ENCODE data around the gene MYO18A. TPM values are rescaled to one million over a fixed set of nuclear protein-coding genes. Genes with fewer than 3 reads are reported as not detected.

Gene MYO18A
- total and polyA plus RNA-seq, 10 of the 15 experiments (the other 5 are each of a cell fraction or from before 2014, with no cell fraction given), result 2.9 to 66.0 (median 24.5) TPM

DNA sequence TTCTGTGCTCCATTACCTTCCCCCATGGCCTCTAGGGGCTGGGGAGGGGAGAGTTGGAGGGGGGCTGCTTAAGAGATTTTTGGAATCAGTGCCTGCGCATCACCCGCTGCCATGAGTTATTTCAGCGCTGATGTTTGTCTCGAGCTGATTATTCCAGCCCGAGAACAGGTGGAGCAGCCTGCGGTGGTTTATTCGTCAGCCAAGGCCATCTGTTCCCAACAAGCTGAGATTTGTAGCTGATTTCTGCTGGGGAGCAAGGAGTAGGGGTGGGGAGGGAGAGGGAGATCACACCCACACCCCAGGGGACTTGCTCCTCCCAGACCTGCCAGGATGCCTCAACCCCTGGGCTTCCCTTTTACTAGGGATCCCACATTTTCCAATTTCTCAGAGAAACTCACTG is 114.2 kb downstream of the MYO18A start:
- in situ Hi-C loops (cut with MboI) (no loop called here), intact Hi-C loops (cut with micrococcal nuclease; ENCODE audit: unreplicated experiment) (no loop called here)
- Histone ChIP-seq H4K20me1 (ENCODE audit: control insufficient read depth, insufficient read depth) (no peaks in the 10 kb centered on the region), H2AFZ (ENCODE audit: control insufficient read depth, low read depth, low read length) (no peak overlapping the region), H3K4me1 (ENCODE audit: control insufficient read depth, insufficient read depth, low read length) (no peaks in the 10 kb centered on the region), H3K4me2 (ENCODE audit: control insufficient read depth, insufficient read depth) (no peak overlapping the region), H3K4me3 (no peak overlapping the region), H3K27ac (ENCODE audit: control insufficient read depth, insufficient read depth) (no peak overlapping the region), H3K9me3 (replicated peaks; ENCODE audit: control insufficient read depth, insufficient read depth, low read length) (no peaks in the 10 kb centered on the region), H3K27me3 (replicated peaks in 1 of 2; ENCODE audit: control insufficient read depth in 2 of 2, insufficient read depth in 2 of 2, low read length in 1 of 2) (no peaks in the 10 kb centered on the region), H3K9ac (ENCODE audit: control insufficient read depth, insufficient read depth, low read length) (no peak overlapping the region), H3K79me2 (ENCODE audit: control insufficient read depth, insufficient read depth, low read length) (no peaks in the 10 kb centered on the region), H3K36me3 (ENCODE audit: control insufficient read depth in 2 of 2, insufficient read depth in 2 of 2, low read length in 1 of 2) (no peaks in the 10 kb centered on the region)
- ChIA-PET CTCF (interaction anchor here (1.0 kb wide), 1 partner anchor 100 kb away, joined by 3 read pairs; no protein-coding TSS in a partner anchor), RAD21 (ENCODE audit: unreplicated experiment) (no interaction called here), POLR2A (no interaction called here), SMC1A (ENCODE audit: uncharacterized antibody, unreplicated experiment) (interaction anchor here (1.4 kb wide), 1 partner anchor 104 kb away, joined by 4 read pairs; no protein-coding TSS in a partner anchor)
- no peak for TF ChIP-seq MYC (IDR thresholded peaks at IDR 0.05; ENCODE audit: insufficient read depth, insufficient read length, insufficient replicate concordance, low read length, severe bottlenecking)
- no peak for TF ChIP-seq ESRRA (IDR thresholded peaks at IDR 0.05; ENCODE audit: low read length)
- TF ChIP-seq CHD2 (IDR thresholded peaks at IDR 0.05; ENCODE audit: borderline replicate concordance, low read depth, low read length), result no peak
- TF ChIP-seq TCF3 (IDR thresholded peaks at IDR 0.05; ENCODE audit: borderline replicate concordance, insufficient read depth, low read depth, low read length), result no peak
- TF ChIP-seq BRCA1 (IDR thresholded peaks at IDR 0.05; ENCODE audit: low read depth, low read length), result no peak
- TF ChIP-seq ZNF217 (IDR thresholded peaks at IDR 0.05), result no peak
- TF ChIP-seq SPI1 (IDR thresholded peaks at IDR 0.05; ENCODE audit: borderline replicate concordance, insufficient read depth, low read depth, low read length), result no peak
- TF ChIP-seq RBBP5 (conservative IDR thresholded peaks at IDR 0.05), result no peak
- TF ChIP-seq FOS (IDR thresholded peaks at IDR 0.05; ENCODE audit: borderline replicate concordance, extremely low read depth, insufficient read length), result no peak
- TF ChIP-seq CEBPB (IDR thresholded peaks at IDR 0.05; ENCODE audit: borderline replicate concordance in 1 of 2, low read depth in 2 of 2, low read length in 2 of 2), result no peak
- no peak for TF ChIP-seq MTA2 (IDR thresholded peaks at IDR 0.05; ENCODE audit: low read depth)
- no peak for TF ChIP-seq ZSCAN29 (IDR thresholded peaks at IDR 0.05)
- no peak for ATAC-seq
- FAIRE-seq, result no peak
- WGBS (ENCODE audit: insufficient coverage, insufficient replicate concordance, low lambda C conversion rate, missing lambda C conversion rate), result 60% methylated on average over 7 of the region's 7 CpGs
- no peak for DNase-seq (ENCODE audit: low read depth, low spot score)
- no TSS peak for BruUV-seq (replicated peaks)

Data from GM12878 (cell line).